ENCODE measurements around the gene HECW1. TPM values are rescaled to one million over a fixed set of nuclear protein-coding genes. Genes with fewer than 3 reads are reported as not detected.

Gene HECW1
- total and polyA plus RNA-seq, 2 experiments from 2014 or later = 11.0 to 21.8 TPM

GRCh38 chr7:43505412-43505811, 393.0 kb downstream of the HECW1 start:
- no peaks in the 10 kb centered on the region for H3K4me1 ChIP-seq (ENCODE audit: insufficient read depth)
- Mint-ChIP-seq H3K36me3 (ENCODE audit: low read depth) (no peaks in the 10 kb centered on the region), H3K4me1 (peaks cover 2% of the 10 kb centered on the region; the same call in 1 of the 3 replicates), H3K4me3 (no peak overlapping the region), H3K27me3 (ENCODE audit: insufficient read depth, low read depth, poor library complexity) (peaks cover 2% of the 10 kb centered on the region), H3K27ac (no peak overlapping the region), H3K9me3 (no peaks in the 10 kb centered on the region)
- no peak for TF ChIP-seq CREB1 (CRISPR knock-in tag; IDR thresholded peaks at IDR 0.05; ENCODE audit: low read depth)
- no peak for TF ChIP-seq STAT1 (IDR thresholded peaks at IDR 0.05; ENCODE audit: unreplicated experiment)
- no peak for TF ChIP-seq POLR2AphosphoS5 (IDR thresholded peaks at IDR 0.05; ENCODE audit: low read depth)
- no peak for TF ChIP-seq EZH2phosphoT487 (IDR thresholded peaks at IDR 0.05; ENCODE audit: unreplicated experiment)
- TF ChIP-seq, protein P1, sequence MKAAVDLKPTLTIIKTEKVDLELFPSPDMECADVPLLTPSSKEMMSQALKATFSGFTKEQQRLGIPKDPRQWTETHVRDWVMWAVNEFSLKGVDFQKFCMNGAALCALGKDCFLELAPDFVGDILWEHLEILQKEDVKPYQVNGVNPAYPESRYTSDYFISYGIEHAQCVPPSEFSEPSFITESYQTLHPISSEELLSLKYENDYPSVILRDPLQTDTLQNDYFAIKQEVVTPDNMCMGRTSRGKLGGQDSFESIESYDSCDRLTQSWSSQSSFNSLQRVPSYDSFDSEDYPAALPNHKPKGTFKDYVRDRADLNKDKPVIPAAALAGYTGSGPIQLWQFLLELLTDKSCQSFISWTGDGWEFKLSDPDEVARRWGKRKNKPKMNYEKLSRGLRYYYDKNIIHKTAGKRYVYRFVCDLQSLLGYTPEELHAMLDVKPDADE (IDR thresholded peaks at IDR 0.05) = no peak
- TF ChIP-seq NANOG (IDR thresholded peaks at IDR 0.05; ENCODE audit: borderline replicate concordance) = no peak
- TF ChIP-seq, protein P2, sequence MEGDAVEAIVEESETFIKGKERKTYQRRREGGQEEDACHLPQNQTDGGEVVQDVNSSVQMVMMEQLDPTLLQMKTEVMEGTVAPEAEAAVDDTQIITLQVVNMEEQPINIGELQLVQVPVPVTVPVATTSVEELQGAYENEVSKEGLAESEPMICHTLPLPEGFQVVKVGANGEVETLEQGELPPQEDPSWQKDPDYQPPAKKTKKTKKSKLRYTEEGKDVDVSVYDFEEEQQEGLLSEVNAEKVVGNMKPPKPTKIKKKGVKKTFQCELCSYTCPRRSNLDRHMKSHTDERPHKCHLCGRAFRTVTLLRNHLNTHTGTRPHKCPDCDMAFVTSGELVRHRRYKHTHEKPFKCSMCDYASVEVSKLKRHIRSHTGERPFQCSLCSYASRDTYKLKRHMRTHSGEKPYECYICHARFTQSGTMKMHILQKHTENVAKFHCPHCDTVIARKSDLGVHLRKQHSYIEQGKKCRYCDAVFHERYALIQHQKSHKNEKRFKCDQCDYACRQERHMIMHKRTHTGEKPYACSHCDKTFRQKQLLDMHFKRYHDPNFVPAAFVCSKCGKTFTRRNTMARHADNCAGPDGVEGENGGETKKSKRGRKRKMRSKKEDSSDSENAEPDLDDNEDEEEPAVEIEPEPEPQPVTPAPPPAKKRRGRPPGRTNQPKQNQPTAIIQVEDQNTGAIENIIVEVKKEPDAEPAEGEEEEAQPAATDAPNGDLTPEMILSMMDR (conservative IDR thresholded peaks at IDR 0.05; ENCODE audit: low read depth in 2 of 2) = no peak
- H3K36me3 ChIP-seq (ENCODE audit: insufficient read depth) = no peaks in the 10 kb centered on the region; the same call in 1 of the 2 replicates
- no peaks in the 10 kb centered on the region for H4K20me1 ChIP-seq (replicated peaks; ENCODE audit: insufficient read depth)
- H3K4me2 ChIP-seq = no peak overlapping the region
- H3K27ac ChIP-seq (ENCODE audit: low read depth) = no peak overlapping the region
- H2AFZ ChIP-seq = no peak overlapping the region
- H3K79me2 ChIP-seq (replicated peaks; ENCODE audit: insufficient read depth) = no peaks in the 10 kb centered on the region
- ATAC-seq = no peak
- DNase-seq (ENCODE audit: low spot score) = no peak
- H3F3A ChIP-seq (replicated peaks; ENCODE audit: low read depth) = no peaks in the 10 kb centered on the region
- 0 out of 2 replicates have a peak, but pooled peaks cover 6% of the 10 kb centered on the region for H3K9me2 ChIP-seq (ENCODE audit: insufficient read depth)
- H3K4me3 ChIP-seq = no peak overlapping the region
- H3K27me3 ChIP-seq (ENCODE audit: insufficient read depth) = no peaks in the 10 kb centered on the region

GRCh38 chr7:43506460-43506859, 394.0 kb downstream of the HECW1 start:
- Mint-ChIP-seq H3K36me3 (ENCODE audit: low read depth) (no peaks in the 10 kb centered on the region), H3K4me3 (no peak overlapping the region), H3K27ac (no peak overlapping the region), H3K9me3 (no peaks in the 10 kb centered on the region), H3K4me1 (peaks cover 4% of the 10 kb centered on the region; the same call in 2 of the 3 replicates), H3K27me3 (ENCODE audit: insufficient read depth, low read depth, poor library complexity) (peaks cover 2% of the 10 kb centered on the region)
- H3K27ac ChIP-seq (ENCODE audit: low read depth) = no peak overlapping the region
- ATAC-seq = no peak
- no peak for DNase-seq (ENCODE audit: low spot score)
- H3K79me2 ChIP-seq (replicated peaks; ENCODE audit: insufficient read depth) = no peaks in the 10 kb centered on the region
- H3K4me2 ChIP-seq = no peak overlapping the region
- no peaks in the 10 kb centered on the region; the same call in 1 of the 2 replicates for H3K36me3 ChIP-seq (ENCODE audit: insufficient read depth)
- H3K9me2 ChIP-seq (ENCODE audit: insufficient read depth) = 0 out of 2 replicates have a peak, but pooled peaks cover 6% of the 10 kb centered on the region
- no peak overlapping the region for H3K4me3 ChIP-seq
- no peak overlapping the region for H2AFZ ChIP-seq
- H4K20me1 ChIP-seq (replicated peaks; ENCODE audit: insufficient read depth) = no peaks in the 10 kb centered on the region
- H3K27me3 ChIP-seq (ENCODE audit: insufficient read depth) = no peaks in the 10 kb centered on the region
- no peaks in the 10 kb centered on the region for H3F3A ChIP-seq (replicated peaks; ENCODE audit: low read depth)
- no peaks in the 10 kb centered on the region for H3K4me1 ChIP-seq (ENCODE audit: insufficient read depth)
- TF ChIP-seq EZH2 (IDR thresholded peaks at IDR 0.05; ENCODE audit: low read depth, unreplicated experiment) (no peak), EZH2phosphoT487 (IDR thresholded peaks at IDR 0.05; ENCODE audit: unreplicated experiment) (no peak), NANOG (IDR thresholded peaks at IDR 0.05; ENCODE audit: borderline replicate concordance) (no peak), ZNF114 (CRISPR knock-in tag; IDR thresholded peaks at IDR 0.05) (no peak)
- TF ChIP-seq, protein P1 (IDR thresholded peaks at IDR 0.05) = no peak
- TF ChIP-seq, protein P2 (conservative IDR thresholded peaks at IDR 0.05; ENCODE audit: low read depth in 2 of 2) = no peak
